SK-N-SH treated with all-trans-retinoic acid at 6 μM for 48 hours (cell line): ENCODE results near the gene SLC22A23.

Experiments
- ATAC-seq: fragments of 200-7000 bp; cut with Tn5 transposase; 3 replicates; pipeline ENCODE4 v1.9.1; 2020; ENCODE audit warnings: mild to moderate bottlenecking, moderate library complexity
- ARNTL ChIP-seq: fragments of 450-650 bp; formaldehyde crosslinking; IDR thresholded peaks from 2 replicates; pipeline ENCODE4 v1.5.0; 2020; ENCODE audit warnings: low read depth, mild to moderate bottlenecking, moderate library complexity, borderline replicate concordance
- BACH2 ChIP-seq: fragments of 250-450 bp; sonication (Bioruptor Pico); IDR thresholded peaks from 2 replicates; pipeline ENCODE4 v1.9.0; 2021; ENCODE audit warnings: mild to moderate bottlenecking, borderline replicate concordance
- CREB5 ChIP-seq: fragments of 250-450 bp; sonication (Bioruptor Pico); IDR thresholded peaks from 2 replicates; pipeline ENCODE4 v1.5.1; 2020; ENCODE audit warnings: low read depth, mild to moderate bottlenecking, moderate library complexity
- CSDC2 ChIP-seq: fragments of 250-450 bp; sonication (Bioruptor Pico); IDR thresholded peaks from 2 replicates; pipeline ENCODE4 v1.5.0; 2020; ENCODE audit warnings: mild to moderate bottlenecking, moderate library complexity
- ESRRG ChIP-seq: fragments of 250-450 bp; sonication (Bioruptor Pico); IDR thresholded peaks from 2 replicates; pipeline ENCODE4 v1.6.1; 2021; ENCODE audit warnings: mild to moderate bottlenecking
- GLIS3 ChIP-seq: fragments of 250-450 bp; sonication (Bioruptor Pico); IDR thresholded peaks from 2 replicates; pipeline ENCODE4 v1.5.0; 2020; ENCODE audit warnings: mild to moderate bottlenecking, moderate library complexity
- ISL1 ChIP-seq: fragments of 250-450 bp; sonication (Bioruptor Pico); IDR thresholded peaks from 2 replicates; pipeline ENCODE4 v2.1.2; 2022; ENCODE audit warnings: mild to moderate bottlenecking, moderate library complexity
- OSR1 ChIP-seq: fragments of 250-450 bp; sonication (Bioruptor Pico); IDR thresholded peaks from 2 replicates; pipeline ENCODE4 v1.8.0; 2022; ENCODE audit warnings: moderate library complexity, mild to moderate bottlenecking, inconsistent platforms
- PATZ1 ChIP-seq: fragments of 250-450 bp; sonication (Bioruptor Pico); IDR thresholded peaks from 2 replicates; pipeline ENCODE4 v1.8.0; 2020; ENCODE audit warnings: mild to moderate bottlenecking, moderate library complexity, borderline replicate concordance
- POU6F1 ChIP-seq: fragments of 250-450 bp; sonication (Bioruptor Pico); IDR thresholded peaks from 2 replicates; pipeline ENCODE4 v1.8.0; 2021; ENCODE audit warnings: low read depth, mild to moderate bottlenecking, moderate library complexity, borderline replicate concordance
- SNAI2 ChIP-seq: fragments of 250-450 bp; sonication (Bioruptor Pico); IDR thresholded peaks from 2 replicates; pipeline ENCODE4 v1.5.0; 2020; ENCODE audit warnings: mild to moderate bottlenecking, moderate library complexity
- TCF4 ChIP-seq: fragments of 250-450 bp; sonication (Bioruptor Pico); IDR thresholded peaks from 2 replicates; pipeline ENCODE4 v1.8.0; 2021; ENCODE audit warnings: mild to moderate bottlenecking, moderate library complexity, borderline replicate concordance
- TOX ChIP-seq: fragments of 250-450 bp; sonication (Bioruptor Pico); IDR thresholded peaks from 2 replicates; pipeline ENCODE4 v1.8.0; 2021; ENCODE audit warnings: mild to moderate bottlenecking, moderate library complexity, borderline replicate concordance
- TSHZ2 ChIP-seq: fragments of 250-450 bp; sonication (Bioruptor Pico); IDR thresholded peaks from 2 replicates; pipeline ENCODE4 v1.5.0; 2020; ENCODE audit warnings: mild to moderate bottlenecking, moderate library complexity
- ZFP3 ChIP-seq: fragments of 250-450 bp; sonication (Bioruptor Pico); IDR thresholded peaks from 2 replicates; pipeline ENCODE4 v1.5.0; 2020; ENCODE audit warnings: mild to moderate bottlenecking, moderate library complexity
- ZNF565 ChIP-seq: fragments of 450-650 bp; formaldehyde crosslinking; conservative IDR thresholded peaks from 2 replicates; pipeline ENCODE4 v1.5.0; 2020; ENCODE audit warnings: low read depth, mild to moderate bottlenecking, moderate library complexity
- ZNF70 ChIP-seq: fragments of 450-650 bp; formaldehyde crosslinking; IDR thresholded peaks from 2 replicates; pipeline ENCODE4 v1.5.0; 2020; ENCODE audit warnings: mild to moderate bottlenecking, moderate library complexity
- ZNF8 ChIP-seq: fragments of 450-650 bp; formaldehyde crosslinking; IDR thresholded peaks from 2 replicates; pipeline ENCODE4 v1.5.0; 2020; ENCODE audit warnings: mild to moderate bottlenecking, moderate library complexity

Gene SLC22A23

GRCh38 chr6:3314621-3315467, 142.0 kb downstream of the SLC22A23 start:
- ATAC-seq = no peak
- no peak for TF ChIP-seq ZNF8 (CRISPR knock-in tag)
- TF ChIP-seq TSHZ2 (CRISPR knock-in tag) = no peak
- no peak for TF ChIP-seq ZNF565 (CRISPR knock-in tag)
- no peak for TF ChIP-seq TOX (CRISPR knock-in tag)
- TF ChIP-seq OSR1 (CRISPR knock-in tag) = no peak
- TF ChIP-seq ESRRG (CRISPR knock-in tag) = no peak
- TF ChIP-seq POU6F1 (CRISPR knock-in tag) = no peak
- TF ChIP-seq SNAI2 = no peak
- TF ChIP-seq ARNTL = no peak

- no peak for ATAC-seq
- no peak for TF ChIP-seq SNAI2
- no peak for TF ChIP-seq ISL1 (CRISPR knock-in tag)
- TF ChIP-seq PATZ1 (CRISPR knock-in tag) = no peak
- TF ChIP-seq ZNF565 (CRISPR knock-in tag) = no peak
- TF ChIP-seq GLIS3 (CRISPR knock-in tag) = no peak
Observed at GRCh38 chr6:3314176-3314575, 142.7 kb downstream of the SLC22A23 start.

- no peak for TF ChIP-seq CREB5 (CRISPR knock-in tag)
- TF ChIP-seq TCF4 (CRISPR knock-in tag) = no peak
- TF ChIP-seq ZNF70 (CRISPR knock-in tag) = no peak
- TF ChIP-seq ZFP3 (CRISPR knock-in tag) = no peak
- no peak for TF ChIP-seq ISL1 (CRISPR knock-in tag)
- TF ChIP-seq GLIS3 (CRISPR knock-in tag) = no peak
- no peak for TF ChIP-seq POU6F1 (CRISPR knock-in tag)
- TF ChIP-seq ZNF8 (CRISPR knock-in tag) = no peak
- no peak for TF ChIP-seq OSR1 (CRISPR knock-in tag)
- no peak for TF ChIP-seq CSDC2
- TF ChIP-seq ZNF565 (CRISPR knock-in tag) = no peak
- TF ChIP-seq ARNTL = no peak
- TF ChIP-seq ESRRG (CRISPR knock-in tag) = no peak
- TF ChIP-seq BACH2 (CRISPR knock-in tag) = no peak
- ATAC-seq = no peak
Observed at GRCh38 chr6:3312604-3313231, 144.1 kb downstream of the SLC22A23 start.
